ENCODE results near the gene B3GNT9.
"Not testable (repeated sequence)": the region's sequence is repeated elsewhere in the genome, so short reads cannot be mapped to it uniquely, and the experiment has no call there.

The B3GNT9 gene

GRCh38 chr16:67149276-67150046, 1.3 kb downstream of the B3GNT9 start:
- DNase-seq, result no peak

DNA sequence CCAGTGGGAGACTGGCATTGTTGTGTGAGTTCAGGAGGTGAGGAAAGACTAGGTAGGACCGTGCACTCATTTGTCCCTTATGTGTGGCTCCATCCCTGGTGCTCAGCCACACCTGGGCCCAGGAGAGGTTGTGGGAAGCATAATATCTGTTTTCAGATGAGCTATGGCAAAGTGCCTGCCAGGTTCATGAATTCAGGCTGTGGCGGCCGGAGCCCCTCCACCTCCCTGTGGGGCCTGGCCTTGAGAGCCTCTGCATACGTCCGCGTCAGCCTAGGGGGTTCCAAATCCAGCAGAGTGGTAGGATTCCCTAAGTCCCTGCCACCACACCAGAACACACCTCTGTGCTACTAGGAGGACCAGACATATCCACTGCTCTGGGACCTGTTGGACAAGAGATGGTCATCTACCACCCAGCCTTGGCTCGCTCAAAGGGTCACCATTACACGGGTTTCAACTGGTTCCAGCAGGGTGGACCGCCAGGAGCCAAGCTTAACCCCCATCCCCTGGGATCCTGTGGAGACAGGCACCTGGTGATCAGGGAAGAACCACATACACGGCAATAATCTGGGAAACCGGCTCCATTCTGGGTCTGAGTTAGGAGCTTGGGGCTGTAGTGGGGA, 2.0 kb downstream of the B3GNT9 start:
- no peak for DNase-seq

GRCh38 chr16:67148221-67148620, 2.6 kb downstream of the B3GNT9 start:
- no peak for DNase-seq

DNA sequence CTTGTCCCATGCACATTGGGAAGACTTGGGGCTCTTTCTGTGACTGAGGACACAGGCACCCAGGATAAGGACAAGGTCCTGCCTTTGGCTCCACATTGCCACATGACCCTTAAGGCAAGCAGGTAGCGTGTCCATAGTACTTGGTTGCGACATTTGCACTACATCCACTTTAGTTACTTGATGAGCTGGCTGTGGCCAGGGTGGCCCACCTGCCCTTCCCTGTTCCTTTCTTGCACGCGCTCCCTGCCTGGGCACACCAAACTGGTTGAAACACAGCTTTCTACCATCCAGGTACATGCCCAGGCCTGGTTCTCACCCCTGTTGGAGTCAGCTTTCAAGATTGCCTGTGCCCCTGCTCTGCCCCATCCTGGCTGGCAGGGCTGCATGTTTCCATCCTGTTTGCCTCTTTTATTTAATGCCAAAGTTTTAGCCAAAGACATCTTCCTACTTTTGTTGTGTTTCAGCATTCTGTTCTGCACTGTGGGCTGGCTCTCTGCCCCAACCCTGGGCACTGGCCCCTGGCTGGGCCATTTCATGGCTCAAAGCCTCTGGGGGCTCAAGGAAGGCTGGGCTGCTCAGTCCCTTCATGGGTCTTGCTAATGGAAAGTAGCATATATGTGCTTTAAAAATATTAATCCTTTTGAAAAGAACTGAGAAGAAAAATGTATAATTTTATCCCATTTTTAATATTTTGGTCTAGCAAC, 3.2 kb downstream of the B3GNT9 start:
- no peak for DNase-seq

- DNase-seq, result no peak
Measured at GRCh38 chr16:67146523-67147357, 4.1 kb downstream of the B3GNT9 start.

DNA sequence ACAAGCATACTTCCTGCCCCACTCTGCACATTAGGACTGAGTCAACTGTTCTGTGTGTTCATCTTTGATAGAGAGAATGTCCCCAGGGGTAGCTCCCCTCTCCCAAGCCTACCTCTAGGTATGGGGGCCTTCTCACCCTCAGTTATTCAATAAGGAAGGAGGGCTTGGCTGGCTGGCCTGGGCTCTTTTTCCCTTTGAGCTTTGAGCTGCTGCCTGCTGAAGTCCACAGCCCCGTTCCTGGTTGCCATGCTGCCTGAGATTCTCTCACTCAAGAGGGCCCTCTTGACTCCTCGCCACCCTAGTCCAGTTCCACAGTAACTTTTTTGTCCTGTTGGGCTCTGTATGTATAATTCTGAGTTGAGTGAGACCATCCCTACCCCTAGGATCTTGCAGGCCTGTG, 5.1 kb downstream of the B3GNT9 start:
- no peak for DNase-seq

DNA sequence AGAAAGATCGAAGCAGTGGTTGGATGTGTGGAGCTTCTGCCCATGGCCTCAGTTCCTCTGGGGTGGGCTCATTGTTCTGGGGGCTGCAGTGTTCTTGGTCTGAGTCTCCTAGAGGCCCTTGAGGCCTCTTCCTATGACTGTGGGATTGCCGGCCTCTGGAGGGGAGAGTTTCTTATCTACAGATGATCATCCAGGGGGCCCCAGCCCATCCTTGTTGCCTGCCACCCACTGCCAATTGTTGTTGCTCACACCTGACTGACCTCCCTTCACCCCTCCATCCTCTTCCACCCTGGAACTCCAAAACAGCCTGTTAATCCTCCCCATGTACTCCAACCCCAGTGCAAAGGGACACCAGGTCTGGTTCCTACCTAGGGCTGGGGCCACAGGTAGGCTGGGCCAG, 5.9 kb downstream of the B3GNT9 start:
- no peak for DNase-seq

- DNase-seq, result no peak
Measured at GRCh38 chr16:67142342-67142741, 8.5 kb downstream of the B3GNT9 start.

DNA sequence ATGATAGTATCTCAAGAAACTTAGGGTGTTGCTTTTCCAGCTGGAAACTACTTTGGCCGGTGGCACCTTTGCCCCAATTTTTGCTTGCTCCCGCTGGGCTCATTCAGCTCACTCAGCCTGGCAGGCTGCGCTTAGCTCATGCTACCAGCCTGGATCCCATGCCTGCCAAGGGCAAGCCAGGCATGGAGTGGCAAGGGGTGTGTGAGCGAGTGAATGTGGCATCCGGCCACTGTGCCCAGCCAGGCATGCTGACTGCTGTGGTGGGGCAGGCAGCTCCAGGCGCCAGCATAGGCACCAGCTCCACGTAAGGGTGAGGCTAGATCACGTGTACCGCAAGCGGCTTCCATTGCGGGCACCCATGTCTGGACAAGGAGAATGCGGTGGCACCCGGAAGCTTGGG, 9.4 kb downstream of the B3GNT9 start:
- no peak for DNase-seq

DNA sequence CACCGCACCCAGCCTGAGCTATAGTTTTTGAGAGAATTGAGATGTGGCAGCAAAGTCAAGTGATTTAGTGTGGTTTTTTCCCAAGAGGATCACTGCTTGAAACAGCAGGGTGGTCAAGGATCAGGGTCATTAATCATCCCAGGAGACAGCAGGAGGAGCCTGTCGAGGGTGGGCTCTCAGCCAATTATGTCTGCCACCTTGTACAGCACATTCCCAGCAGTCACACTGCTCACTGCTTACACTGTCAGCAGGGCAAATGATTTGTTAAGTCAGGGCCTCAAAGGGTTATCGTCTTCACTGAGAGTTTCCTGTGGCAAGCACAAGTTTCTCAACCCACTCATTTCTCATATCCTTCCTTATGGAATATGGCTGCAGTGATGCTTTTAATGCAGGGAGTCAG, 13.2 kb downstream of the B3GNT9 start:
- DNase-seq, result no peak

GRCh38 chr16:67129422-67129821, 21.4 kb downstream of the B3GNT9 start:
- DNase-seq, result no peak

DNA sequence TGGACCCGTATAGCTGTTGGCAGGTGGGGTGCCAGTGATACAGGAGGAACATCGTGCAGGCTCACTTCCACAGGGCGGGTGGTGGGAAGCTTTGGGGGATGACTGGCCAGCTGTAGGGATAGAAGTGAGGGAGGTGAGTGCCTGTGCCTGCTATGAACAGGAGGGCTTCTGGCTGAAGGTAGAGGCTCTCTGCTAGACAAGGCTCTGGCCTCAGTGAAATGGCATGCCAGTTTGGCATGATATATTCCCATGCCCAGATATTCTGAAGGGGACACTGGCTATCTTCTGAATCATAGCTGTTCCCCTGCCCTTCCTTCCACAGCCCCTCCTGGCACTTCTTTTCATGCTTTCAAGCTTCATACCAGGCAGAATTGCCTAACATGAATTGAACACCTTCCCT, 21.9 kb downstream of the B3GNT9 start:
- no peak for DNase-seq

DNA sequence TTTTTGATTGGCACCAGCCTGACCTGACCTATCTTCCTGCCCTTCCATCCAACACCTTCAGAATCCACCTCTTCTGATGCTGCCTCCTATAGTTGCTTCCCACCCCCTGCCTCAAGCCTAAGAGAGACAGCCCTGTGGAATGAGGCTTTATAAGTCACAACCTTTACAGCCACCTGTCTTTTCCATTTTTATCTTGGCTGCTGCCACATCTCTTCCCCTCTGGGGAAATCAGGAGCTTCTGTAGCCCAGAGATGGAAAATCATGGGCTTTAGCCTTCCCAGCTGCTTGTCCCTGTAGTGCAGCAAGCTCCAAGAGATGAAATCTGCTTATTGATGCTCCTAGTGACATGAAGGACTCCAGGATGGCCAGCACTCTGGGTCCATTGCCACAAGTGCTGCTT, 22.4 kb downstream of the B3GNT9 start:
- no peak for DNase-seq

DNA sequence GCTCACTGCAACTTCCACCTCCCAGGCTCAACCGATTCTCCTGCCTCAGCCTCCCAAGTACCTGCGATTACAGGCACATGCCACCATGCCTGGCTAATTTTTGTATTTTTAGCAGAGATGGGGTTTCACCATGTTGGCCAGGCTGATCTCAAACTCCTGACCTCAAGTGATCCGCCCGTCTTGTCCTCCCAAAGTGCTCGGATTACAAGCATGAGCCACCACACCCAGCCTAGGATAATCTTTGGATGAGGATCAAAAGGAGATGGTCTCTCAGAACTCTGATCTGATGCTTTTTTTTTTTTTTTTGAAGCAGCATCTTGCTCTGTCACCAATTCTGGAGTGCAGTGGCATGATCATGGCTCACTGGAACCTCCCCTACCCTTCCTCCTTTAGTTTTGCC, 28.0 kb downstream of the B3GNT9 start:
- DNase-seq, result not testable (repeated sequence)

DNA sequence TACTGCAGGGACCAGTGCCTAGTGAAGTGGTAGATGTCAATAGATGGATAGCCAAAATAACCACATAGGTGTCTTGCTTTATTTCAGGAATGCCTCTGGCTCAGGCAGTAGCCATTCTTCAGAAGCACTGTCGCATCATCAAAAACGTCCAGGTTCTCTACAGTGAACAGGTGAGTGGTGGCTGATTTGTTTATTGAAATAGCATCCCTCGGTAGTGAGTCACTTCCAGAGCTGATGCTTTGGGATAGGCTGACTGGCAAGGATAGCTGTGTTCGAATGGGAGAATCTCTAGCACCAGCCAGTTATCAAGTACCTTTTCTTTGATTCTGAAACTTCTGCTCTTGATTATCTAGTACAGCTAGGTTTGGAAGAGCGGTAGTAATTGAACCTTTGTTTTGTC, 30.8 kb downstream of the B3GNT9 start:
- no peak for DNase-seq

DNA sequence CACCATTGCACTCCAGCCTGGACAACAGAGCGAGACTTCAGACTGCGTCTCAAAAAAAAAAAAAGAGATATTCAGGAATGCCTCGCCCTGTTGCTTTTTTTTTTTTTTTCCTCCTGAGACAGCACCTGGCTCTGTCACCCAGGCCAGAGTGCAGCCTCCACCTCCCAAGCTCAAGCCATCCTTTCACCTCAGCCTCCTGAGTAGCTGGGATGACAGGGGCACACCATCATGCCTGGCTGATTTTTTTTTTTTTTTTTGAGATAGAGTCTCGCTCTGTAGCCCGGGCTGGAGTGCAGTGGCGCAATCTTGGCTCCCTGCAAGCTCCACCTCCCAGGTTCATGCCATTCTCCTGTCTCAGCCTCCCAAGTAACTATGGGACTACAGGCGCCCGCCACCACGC, 33.1 kb downstream of the B3GNT9 start:
- no peak for DNase-seq

DNA sequence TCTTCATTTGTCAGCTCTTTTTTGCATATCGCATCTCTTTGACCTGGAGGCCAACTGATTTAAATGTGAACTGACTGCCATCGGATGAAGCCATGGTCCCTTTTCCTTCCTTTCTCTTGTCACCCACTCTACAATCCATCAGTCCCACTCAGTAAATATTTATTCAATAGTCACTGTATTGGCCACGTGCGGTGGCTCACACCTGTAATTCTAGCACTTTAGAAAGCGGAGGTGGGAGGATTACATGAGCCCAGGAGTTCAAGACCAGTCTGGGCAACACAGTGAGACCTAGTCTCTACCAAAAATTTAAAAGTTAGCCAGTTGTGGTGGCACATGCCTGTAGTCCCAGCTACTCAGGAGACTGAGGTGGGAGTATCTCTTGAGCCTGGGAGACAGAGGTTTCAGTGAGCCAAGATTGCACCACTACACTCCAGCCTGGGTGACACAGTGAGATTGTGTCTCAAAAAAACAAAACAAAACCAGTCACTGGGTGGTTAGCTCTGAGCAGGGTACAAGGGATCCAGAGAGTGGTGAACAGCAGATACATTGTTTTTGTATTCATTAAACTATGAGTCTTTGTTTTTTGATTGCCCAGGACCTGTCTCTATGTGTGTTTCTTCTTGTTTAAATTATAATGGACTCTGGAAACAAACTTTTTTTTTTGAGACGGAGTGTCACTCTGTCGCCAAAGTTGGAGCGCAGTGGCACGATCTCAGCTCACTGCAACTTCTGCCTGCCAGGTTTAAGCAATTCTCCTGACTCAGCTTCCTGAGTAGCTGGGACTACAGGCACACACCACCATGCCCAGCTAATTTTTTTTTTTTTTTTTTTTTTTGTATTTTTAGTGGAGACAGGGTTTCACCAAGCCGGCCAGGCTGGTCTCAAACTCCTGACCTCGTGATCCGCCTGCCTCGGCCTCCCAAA, 34.1 kb downstream of the B3GNT9 start:
- DNase-seq, result no peak

DNA sequence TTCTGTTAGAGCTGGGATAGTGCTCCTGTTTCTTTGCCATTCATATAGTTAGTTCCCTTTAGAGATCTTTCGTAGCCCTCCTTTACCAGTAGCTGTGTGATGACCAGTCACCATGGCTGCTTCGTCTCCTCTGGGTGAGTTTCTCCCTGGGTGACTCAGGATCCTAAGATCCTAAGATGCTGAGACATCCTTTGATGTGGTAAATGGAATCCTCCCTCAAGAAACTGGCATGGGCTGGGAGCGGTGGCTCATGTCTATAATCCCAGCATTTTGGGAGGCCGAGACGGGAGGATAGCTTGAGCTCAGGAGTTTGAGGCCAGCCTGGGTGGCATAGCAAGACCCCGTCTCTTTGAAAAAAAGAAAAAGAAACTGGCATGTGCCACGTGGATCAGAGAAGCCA, 35.2 kb downstream of the B3GNT9 start:
- peak; percentile 84 for DNase-seq

GRCh38 chr16:67114793-67115192, 36.0 kb downstream of the B3GNT9 start:
- DNase-seq, result peak; percentile 12

DNA sequence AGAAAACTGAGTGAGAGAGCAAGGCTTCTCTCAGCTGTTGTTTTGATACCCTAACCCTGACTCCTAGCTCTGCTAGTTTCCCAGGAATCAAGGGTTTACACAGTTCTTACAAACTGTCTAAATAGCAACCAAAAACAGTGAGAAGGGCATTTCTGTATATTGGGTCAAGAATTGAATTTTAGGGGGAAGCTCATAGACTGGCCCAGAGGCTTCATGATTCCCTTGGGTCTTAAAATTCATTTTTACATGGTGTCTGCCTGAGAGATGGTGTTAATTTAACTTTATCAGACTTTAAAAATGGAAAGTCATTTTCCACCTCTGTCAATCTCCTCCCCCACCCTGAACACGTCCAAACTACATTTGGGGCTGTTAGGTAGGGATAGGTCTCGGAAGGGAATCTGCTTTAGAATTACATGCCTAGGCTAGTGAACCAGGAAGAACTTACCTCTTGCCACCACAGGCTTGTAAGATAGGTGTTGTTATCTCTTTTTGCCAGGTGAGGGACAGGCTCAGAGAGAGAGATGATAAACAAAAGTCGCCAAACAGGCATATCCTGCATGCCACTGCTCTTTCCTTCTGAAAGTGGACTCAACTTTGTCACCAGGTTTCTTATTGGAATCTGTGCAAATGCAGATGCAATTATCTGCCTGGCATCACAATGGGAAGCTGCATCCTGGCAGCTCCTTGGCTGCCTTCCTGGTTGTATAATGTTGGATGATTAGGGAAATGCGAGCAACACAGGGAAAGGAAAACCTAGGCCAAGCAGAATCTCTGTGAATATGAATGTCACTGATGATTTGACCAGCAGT, 38.0 kb downstream of the B3GNT9 start:
- DNase-seq, result no peak

DNA sequence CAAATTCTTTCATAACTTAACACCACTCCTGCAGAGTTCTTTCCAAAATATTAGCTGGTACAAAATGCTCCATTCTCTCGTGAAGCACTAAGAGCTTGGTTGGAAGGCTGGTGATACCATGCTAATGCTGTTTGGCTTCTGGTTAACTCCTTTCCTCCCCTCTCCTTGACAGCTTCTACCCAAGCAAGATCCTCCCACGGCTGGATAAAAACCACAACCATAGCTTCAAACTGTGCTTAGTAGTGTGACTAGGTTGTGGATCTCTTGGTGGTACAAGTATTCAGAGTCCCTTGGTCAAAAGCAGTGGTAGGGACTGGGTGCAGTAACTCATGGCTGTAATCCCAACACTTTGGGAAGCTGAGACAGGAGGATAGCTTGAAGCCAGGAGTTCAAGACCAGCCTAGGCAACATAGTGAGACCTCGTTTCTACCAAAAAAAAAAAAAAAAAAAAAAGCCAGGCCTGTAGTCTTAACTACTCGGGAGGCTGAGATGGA, 38.8 kb downstream of the B3GNT9 start:
- DNase-seq, result no peak
